Smooth muscle cell (in vitro differentiated cells): ENCODE measurements around the gene SUSD3. TPM values are rescaled to one million over a fixed set of nuclear protein-coding genes. Genes with fewer than 3 reads are reported as not detected.

Experiments
- DNase-seq: peaks from one replicate; lab custom pipeline; 2025; ENCODE audit not compliant: unreplicated experiment; lab: John Stamatoyannopoulos, UW
- H2AFZ ChIP-seq: fragments of 200-600 bp; sonication (generic); 2 replicates; pipeline ENCODE4 v1.6.0; 2016; ENCODE audit warnings: antibody characterized with exemption, low read depth, mild to moderate bottlenecking
- H3F3A ChIP-seq: fragments of 200-600 bp; sonication (generic); 2 replicates; pipeline ENCODE4 v1.6.0; 2017; ENCODE audit warnings: antibody characterized with exemption, low read depth
- H3K27ac ChIP-seq: fragments of 200-600 bp; sonication (generic); 2 replicates; pipeline ENCODE4 v1.5.1; 2016; ENCODE audit warnings: low read depth, mild to moderate bottlenecking
- H3K27me3 ChIP-seq: fragments of 200-600 bp; sonication (generic); 2 replicates; pipeline ENCODE4 v1.6.1; 2016; ENCODE audit warnings: low read depth, mild to moderate bottlenecking
- H3K36me3 ChIP-seq: fragments of 200-600 bp; sonication (generic); 2 replicates; pipeline ENCODE4 v1.5.1; 2016; ENCODE audit warnings: low read depth
- H3K4me1 ChIP-seq: fragments of 200-600 bp; sonication (generic); 2 replicates; pipeline ENCODE4 v1.5.1; 2016; ENCODE audit warnings: low read depth
- H3K4me2 ChIP-seq: fragments of 200-600 bp; sonication (generic); 2 replicates; pipeline ENCODE4 v1.6.0; 2016; ENCODE audit warnings: mild to moderate bottlenecking
- H3K4me3 ChIP-seq: fragments of 200-600 bp; sonication (generic); 2 replicates; pipeline ENCODE4 v1.5.1; 2016; ENCODE audit warnings: mild to moderate bottlenecking
- H3K79me2 ChIP-seq: fragments of 200-600 bp; sonication (generic); 2 replicates; pipeline ENCODE4 v1.6.0; 2016; ENCODE audit warnings: low read depth, mild to moderate bottlenecking
- H3K9ac ChIP-seq: fragments of 200-600 bp; sonication (generic); 2 replicates; pipeline ENCODE4 v1.6.0; 2016; ENCODE audit warnings: low read depth
- H3K9me3 ChIP-seq: fragments of 200-600 bp; sonication (generic); replicated peaks from 2 replicates; pipeline ENCODE4 v1.5.1; 2016; ENCODE audit warnings: low read depth
- H4K20me1 ChIP-seq: fragments of 200-600 bp; sonication (generic); 2 replicates; pipeline ENCODE4 v1.6.0; 2016; ENCODE audit warnings: low read depth
- WGBS: methylation state at CpG from one replicate; pipeline ENCODE4 v1.1.7; 2016; ENCODE audit warnings: low lambda C conversion rate; 5-methylcytosine and 5-hydroxymethylcytosine counted together
- polyA plus RNA-seq: library from polyadenylated mRNA; unstranded; fragments of >200 nt; fragmentation: Nextera tagmentation; extraction: Ambion mirVana; gene quantifications from 2 replicates; pipeline ENCODE4 v1.2.1, GENCODE V29; 2016
- total RNA-seq: library from RNA; depleted of rRNA; stranded (reverse); fragments of >200 nt; gene quantifications from 2 replicates; pipeline ENCODE4 v1.2.3, GENCODE V29; 2014
- TF ChIP-seq, protein P1 (sequence below): fragments of 200-600 bp; sonication (generic); IDR thresholded peaks from 2 replicates; pipeline ENCODE4 v1.5.1; 2017; ENCODE audit warnings: borderline replicate concordance, mild to moderate bottlenecking, antibody characterized with exemption; ENCODE audit not compliant: insufficient read depth, poor library complexity, severe bottlenecking

The SUSD3 gene
- total and polyA plus RNA-seq, 2 experiments from 2014 or later = 0.34 TPM; not detected in 1

DNA sequence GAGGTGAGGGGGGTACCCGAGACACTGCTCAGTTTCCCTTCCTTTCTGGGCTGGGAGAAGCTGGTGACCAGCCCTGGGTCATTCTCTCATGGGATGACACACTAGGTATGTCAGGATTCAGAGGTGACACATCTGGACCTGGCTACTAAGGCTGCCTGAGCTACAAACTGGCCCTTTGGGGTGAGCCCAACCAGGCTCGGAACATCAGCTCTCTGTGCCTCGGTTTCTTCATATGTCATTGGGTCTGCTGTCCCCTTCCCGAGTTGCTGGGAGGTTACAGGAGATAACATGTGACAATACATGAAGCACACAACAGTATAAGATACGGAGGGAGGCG lies 49.3 kb downstream of the SUSD3 start:
- peaks cover 90% of the 10 kb centered on the region for H4K20me1 ChIP-seq
- no peak overlapping the region for H3K27ac ChIP-seq
- no peak overlapping the region for H3K4me3 ChIP-seq
- peaks cover 44% of the 10 kb centered on the region for H3K79me2 ChIP-seq
- WGBS = 87% methylated on average over 6 of the region's 6 CpGs
- no peak overlapping the region for H3K9ac ChIP-seq
- no peak overlapping the region for H3K4me2 ChIP-seq
- H3K9me3 ChIP-seq = peaks cover 5% of the 10 kb centered on the region
- H3K36me3 ChIP-seq = peaks cover 3% of the 10 kb centered on the region
- H2AFZ ChIP-seq = no peak overlapping the region
- no peak for DNase-seq
- no peaks in the 10 kb centered on the region for H3K27me3 ChIP-seq
- H3F3A ChIP-seq = no peaks in the 10 kb centered on the region
- no peaks in the 10 kb centered on the region for H3K4me1 ChIP-seq
- TF ChIP-seq, protein P1, sequence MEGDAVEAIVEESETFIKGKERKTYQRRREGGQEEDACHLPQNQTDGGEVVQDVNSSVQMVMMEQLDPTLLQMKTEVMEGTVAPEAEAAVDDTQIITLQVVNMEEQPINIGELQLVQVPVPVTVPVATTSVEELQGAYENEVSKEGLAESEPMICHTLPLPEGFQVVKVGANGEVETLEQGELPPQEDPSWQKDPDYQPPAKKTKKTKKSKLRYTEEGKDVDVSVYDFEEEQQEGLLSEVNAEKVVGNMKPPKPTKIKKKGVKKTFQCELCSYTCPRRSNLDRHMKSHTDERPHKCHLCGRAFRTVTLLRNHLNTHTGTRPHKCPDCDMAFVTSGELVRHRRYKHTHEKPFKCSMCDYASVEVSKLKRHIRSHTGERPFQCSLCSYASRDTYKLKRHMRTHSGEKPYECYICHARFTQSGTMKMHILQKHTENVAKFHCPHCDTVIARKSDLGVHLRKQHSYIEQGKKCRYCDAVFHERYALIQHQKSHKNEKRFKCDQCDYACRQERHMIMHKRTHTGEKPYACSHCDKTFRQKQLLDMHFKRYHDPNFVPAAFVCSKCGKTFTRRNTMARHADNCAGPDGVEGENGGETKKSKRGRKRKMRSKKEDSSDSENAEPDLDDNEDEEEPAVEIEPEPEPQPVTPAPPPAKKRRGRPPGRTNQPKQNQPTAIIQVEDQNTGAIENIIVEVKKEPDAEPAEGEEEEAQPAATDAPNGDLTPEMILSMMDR = no peak

DNA sequence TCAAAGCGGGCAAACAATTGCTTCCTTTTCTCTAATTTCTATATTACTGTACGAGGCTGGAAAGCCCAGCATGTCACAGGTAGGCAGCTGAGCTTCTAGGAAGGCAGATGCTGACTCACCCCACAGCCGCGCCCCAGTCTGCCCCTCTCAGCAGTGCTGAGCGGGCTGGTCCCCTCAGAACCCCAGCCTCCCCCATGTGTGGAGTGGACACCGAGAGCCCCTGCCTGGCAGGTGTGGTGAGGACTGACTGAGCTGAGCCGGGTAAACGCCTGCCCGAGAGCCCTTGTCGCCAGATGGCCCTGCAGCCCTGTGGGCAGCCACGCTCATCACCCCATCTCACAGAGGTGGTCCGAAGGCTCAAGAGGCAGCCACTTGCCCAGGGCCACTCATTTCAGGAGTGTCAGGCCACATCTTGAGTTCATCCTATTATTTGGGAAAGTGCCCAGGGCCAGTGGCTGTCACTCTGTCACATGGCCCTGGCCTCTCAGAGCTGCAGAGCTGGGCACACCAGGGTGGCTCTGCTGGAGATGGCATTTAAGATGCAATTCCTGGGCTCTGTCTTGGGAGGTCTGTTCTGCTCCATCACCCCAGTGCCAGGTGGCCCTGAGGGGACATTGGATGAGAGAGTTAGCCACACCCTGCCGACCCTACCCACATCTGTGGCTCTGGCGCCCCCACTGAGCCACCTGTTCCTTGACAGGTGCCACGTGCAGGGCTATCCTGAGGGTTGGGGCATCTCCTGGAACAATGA lies 50.0 kb downstream of the SUSD3 start:
- peaks cover 5% of the 10 kb centered on the region for H3K9me3 ChIP-seq
- H3K9ac ChIP-seq = no peak overlapping the region
- no peaks in the 10 kb centered on the region for H3F3A ChIP-seq
- no peak overlapping the region for H2AFZ ChIP-seq
- 91% methylated on average over 15 of the region's 15 CpGs for WGBS
- no peak overlapping the region for H3K27ac ChIP-seq
- peaks cover 37% of the 10 kb centered on the region for H3K79me2 ChIP-seq
- H3K4me1 ChIP-seq = no peaks in the 10 kb centered on the region
- TF ChIP-seq, protein P1 = no peak
- DNase-seq = no peak
- no peaks in the 10 kb centered on the region for H3K27me3 ChIP-seq
- H3K4me3 ChIP-seq = no peak overlapping the region
- H3K4me2 ChIP-seq = no peak overlapping the region
- H4K20me1 ChIP-seq = peaks cover 83% of the 10 kb centered on the region
- H3K36me3 ChIP-seq = peaks cover 3% of the 10 kb centered on the region

DNA sequence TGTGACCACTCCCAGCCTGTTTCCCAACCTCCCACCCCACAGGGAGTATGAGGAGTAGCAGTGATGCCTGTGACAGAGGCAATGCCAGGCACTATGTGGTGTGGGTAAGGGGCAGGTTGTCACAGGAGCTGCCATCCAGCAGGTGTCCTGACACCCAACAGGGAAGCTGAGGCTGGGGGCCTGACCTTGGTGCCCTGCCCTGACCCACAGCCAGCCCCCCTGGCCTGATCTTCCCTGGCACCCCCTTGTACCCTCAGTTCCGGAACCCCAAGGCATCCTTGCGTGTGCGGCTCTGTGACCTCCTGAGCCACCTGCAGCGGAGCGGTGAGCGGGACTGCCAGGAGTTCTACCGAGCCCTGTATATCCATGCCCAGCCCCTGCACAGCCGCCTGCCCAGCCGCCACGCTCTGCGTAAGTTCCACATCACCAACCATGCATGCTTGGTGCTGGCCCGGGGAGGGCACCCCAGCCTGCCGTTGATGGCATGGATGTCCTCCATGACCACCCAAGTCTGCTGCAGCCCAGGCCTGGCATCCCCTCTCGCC lies 51.9 kb downstream of the SUSD3 start:
- Histone ChIP-seq H3K9me3 (no peaks in the 10 kb centered on the region), H3K36me3 (no peaks in the 10 kb centered on the region), H3K79me2 (peaks cover 18% of the 10 kb centered on the region), H2AFZ (no peak overlapping the region), H3K4me3 (no peak overlapping the region), H3F3A (no peaks in the 10 kb centered on the region), H3K4me1 (no peaks in the 10 kb centered on the region), H4K20me1 (peaks cover 64% of the 10 kb centered on the region), H3K4me2 (no peak overlapping the region), H3K27me3 (no peaks in the 10 kb centered on the region), H3K9ac (no peak overlapping the region), H3K27ac (no peak overlapping the region)
- DNase-seq = no peak
- 97% methylated on average over 14 of the region's 14 CpGs for WGBS
- TF ChIP-seq, protein P1 = no peak

DNA sequence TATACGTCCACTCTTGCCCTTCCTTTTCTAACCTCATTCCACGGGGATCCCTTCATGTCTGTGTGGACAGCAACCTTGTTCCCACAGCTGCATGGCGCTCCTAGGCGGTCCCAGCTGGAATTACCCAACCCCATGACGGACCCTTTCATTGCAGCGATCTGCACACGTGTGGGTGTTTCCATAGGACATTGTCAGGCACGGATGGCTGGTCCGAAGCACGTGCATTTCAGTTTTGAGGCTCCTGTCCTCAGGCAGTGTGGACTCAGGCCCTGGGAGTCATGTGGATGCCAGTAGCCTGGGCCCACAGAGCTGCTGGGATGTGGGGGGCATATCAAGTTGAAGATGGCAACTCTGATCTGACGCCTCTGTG lies 52.5 kb downstream of the SUSD3 start:
- DNase-seq = no peak
- Histone ChIP-seq H3F3A (no peaks in the 10 kb centered on the region), H3K4me1 (no peaks in the 10 kb centered on the region), H3K4me2 (no peak overlapping the region), H3K9ac (no peak overlapping the region), H2AFZ (no peak overlapping the region), H3K9me3 (no peaks in the 10 kb centered on the region), H4K20me1 (peaks cover 58% of the 10 kb centered on the region), H3K27me3 (no peaks in the 10 kb centered on the region), H3K36me3 (no peaks in the 10 kb centered on the region), H3K4me3 (no peak overlapping the region), H3K27ac (no peak overlapping the region), H3K79me2 (peaks cover 12% of the 10 kb centered on the region)
- TF ChIP-seq, protein P1 = no peak
- WGBS = 94% methylated on average over 11 of the region's 11 CpGs
